ENCODE measurements around the gene NSD2.

Gene NSD2

DNA sequence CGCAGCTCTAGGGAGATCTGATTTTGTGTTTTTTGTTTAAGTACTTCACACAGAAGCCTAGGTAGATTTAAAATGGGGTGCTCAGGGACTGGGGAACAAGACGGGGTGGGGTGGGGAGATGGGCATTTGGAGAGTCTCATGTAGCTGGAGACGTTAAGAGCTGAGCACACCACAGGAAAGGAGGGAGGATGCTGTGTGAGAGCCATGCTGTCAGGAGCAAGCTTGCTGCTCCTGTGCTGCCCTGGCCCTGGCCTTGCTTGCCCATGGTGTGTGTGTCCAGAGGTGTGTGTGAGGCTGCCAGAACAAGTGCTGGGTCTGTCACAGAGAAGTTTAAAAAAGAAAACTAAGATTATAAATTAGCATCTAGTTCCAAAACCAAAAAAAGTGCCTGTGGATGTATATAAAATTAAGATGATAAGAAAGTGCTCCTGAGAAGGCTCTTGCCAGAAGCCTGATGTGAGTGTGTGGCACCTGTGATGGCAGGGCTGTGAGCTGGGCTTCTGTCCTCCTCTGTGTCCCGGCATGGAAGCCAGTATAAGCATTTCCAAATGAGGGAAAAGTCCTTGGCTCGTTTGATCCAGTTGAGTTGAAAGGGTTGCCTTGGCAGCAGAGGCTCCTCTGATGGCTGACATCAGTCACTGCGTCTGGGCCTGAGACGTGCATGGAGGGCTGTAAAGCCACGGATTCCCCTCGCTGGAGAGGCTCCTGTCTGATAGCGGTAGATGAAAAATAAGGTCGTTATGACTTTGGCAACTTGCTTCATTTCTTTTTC, 74.1 kb downstream of the NSD2 start:
- DNase-seq (ENCODE audit: low read depth), result no peak

DNA sequence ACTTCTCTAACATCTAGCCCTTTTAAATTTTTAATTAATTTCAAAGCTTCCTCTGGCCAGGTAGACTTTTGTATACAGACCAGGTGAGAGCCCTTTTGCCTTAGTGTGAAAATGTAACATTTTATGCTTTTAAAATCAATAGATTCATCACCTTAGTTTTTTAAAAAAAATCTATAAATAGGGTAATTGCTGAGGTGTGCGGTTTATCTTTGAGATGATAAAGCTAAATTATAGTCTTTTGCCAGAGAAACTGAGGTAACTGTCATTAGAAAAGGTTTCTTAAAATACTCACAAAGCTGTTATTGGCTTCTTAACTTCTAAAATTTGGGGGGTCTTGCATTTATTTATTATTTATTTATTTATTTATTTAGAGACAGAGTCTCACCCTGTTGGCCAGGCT, 74.7 kb downstream of the NSD2 start:
- no peak for DNase-seq (ENCODE audit: low read depth)

DNA sequence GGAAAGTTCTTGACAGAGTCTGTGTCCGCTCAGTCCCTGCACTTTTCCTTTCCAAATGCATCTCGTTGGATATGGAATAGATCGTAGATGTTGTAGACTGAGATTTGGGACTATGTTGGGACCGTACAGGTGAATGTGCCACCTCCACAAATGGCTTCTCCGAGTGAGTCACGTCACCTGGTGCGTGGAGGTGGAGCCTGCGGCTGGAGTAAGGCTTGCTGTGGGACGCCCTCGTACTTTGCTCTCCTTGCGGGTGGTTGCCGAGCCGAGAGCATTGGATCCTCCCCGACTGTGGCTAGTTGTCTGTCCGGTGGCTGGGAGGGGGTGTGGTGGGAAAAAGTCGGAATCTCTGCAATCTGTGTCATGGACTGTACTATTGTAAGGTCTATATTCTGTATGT, 77.0 kb downstream of the NSD2 start:
- no peak for DNase-seq (ENCODE audit: low read depth)

DNA sequence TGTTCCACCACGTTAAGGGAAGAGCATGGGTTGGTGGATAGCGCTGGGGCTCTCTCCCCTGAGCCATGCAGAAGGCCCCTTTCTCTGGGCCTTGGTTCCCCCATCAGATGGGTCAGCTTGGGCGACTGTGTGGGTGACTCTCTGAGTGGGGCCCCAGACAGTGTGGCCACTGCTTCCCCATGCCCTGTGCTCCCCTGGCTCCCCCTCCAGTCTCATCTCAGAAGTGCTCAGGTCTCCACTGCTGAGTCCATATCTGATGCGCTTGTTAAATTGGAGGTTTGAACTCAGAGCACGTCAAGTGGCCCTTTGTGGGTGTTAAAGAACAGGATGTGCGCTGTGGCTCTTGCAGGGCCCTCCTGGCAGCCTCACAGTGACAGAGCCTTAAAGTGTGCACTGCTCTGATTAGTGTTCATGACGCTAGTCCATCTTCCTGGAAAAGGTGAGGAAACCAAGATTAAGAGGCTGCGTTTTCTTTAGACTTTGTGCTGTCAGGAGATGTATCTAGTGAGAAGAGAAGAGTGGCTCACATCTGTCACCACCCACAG, 77.8 kb downstream of the NSD2 start:
- DNase-seq (ENCODE audit: low read depth), result no peak

DNA sequence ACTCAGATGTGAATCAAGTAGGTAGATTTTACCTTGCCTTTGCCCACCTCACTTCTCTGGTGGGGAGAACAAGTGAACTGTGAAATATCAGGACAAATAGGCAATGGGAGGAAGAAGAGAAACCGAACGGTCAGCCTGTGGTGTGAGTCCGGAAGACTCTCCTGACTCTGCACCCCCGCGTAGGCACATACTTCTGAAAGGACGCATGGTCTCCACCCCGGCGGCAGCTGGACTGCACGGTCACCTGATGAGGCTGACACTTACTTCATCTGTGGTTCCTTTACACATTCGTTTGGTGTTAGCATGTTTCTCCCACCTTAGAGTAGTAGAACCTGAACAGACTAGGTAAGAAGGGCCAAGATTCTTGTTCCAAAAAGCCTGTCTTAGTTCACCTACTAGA, 79.2 kb downstream of the NSD2 start:
- DNase-seq (ENCODE audit: low read depth), result no peak

DNA sequence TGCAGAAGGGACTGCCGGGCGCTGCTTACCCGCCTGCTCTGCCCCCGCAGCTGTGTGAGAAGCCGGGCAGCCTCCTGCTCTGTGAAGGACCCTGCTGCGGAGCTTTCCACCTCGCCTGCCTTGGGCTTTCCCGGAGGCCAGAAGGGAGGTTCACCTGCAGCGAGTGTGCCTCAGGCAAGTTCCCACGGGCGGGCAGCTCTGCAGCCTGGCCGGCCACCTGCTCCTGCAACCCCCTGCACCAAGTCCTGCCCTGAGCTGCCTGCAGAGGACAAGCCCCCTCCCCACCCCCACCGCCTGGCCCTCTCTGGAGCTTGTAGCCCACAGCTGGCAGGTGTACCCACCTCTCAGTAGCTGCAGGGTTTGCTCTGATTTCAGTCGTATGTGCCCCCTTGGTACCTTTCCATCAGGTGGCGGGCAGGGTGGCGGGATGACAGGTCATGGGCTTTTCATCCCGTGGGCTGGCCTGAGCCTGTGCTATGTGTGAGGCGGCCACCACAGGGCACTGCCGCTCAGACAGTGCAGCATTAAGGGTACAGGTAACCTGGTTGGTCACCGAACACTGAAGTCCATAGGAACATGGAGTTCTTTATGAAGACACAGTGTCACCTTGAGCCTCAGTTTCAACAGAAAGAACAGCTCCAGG, 81.0 kb downstream of the NSD2 start:
- DNase-seq (ENCODE audit: low read depth), result no peak

DNA sequence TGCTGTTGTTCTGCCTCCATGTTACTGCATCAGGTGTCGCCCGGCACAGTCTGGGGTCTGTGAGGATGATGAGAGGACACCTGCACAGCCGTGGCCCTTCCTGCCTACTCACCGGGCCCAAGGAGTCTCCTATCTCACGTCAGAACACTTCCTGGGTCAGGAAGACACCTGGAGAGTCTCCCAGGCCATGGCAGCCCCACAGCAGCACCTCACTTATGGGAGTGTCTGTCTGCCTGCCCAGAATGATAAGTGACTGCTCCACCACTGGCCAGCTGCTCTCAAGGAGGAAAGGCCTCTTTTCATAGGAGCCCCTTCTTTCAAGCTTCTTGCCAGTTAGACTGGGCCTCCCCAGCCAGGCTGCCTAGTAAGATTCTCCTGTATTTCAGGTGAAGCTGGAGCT, 81.5 kb downstream of the NSD2 start:
- DNase-seq (ENCODE audit: low read depth), result no peak

DNA sequence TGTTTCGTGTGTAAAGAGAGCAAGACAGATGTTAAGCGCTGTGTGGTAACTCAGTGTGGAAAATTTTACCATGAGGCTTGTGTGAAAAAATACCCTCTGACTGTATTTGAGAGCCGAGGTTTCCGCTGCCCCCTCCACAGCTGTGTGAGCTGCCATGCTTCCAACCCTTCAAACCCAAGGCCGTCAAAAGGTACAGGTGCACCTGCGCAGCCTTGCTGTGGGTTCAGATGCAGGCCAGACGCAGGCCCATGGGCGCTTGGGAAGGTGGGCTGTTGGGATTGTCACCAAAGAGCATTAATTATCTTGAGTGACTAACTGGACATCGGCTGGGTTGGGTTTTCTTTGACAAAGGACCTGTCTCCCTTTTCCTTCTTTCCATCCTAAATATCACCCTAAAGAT, 82.1 kb downstream of the NSD2 start:
- no peak for DNase-seq (ENCODE audit: low read depth)

DNA sequence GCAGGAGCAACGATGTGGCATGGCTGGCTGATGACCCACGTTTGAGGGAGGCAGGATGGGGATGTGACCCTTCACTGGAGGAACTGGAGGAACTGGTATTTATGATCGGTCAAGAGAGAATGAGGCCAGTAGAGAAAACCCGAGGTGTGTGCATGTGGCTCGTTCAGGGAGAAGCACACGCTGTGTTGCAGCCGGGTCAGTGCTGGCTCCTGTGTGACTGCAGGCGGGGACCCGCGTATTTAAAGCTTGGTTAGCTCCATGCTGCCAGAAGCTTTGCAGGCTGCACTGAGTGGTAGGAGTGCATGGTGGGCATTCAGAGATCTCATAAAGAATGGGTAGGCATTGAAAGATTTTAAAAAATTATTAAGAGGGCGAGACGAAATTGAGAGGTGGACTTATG, 85.4 kb downstream of the NSD2 start:
- no peak for DNase-seq (ENCODE audit: low read depth)

DNA sequence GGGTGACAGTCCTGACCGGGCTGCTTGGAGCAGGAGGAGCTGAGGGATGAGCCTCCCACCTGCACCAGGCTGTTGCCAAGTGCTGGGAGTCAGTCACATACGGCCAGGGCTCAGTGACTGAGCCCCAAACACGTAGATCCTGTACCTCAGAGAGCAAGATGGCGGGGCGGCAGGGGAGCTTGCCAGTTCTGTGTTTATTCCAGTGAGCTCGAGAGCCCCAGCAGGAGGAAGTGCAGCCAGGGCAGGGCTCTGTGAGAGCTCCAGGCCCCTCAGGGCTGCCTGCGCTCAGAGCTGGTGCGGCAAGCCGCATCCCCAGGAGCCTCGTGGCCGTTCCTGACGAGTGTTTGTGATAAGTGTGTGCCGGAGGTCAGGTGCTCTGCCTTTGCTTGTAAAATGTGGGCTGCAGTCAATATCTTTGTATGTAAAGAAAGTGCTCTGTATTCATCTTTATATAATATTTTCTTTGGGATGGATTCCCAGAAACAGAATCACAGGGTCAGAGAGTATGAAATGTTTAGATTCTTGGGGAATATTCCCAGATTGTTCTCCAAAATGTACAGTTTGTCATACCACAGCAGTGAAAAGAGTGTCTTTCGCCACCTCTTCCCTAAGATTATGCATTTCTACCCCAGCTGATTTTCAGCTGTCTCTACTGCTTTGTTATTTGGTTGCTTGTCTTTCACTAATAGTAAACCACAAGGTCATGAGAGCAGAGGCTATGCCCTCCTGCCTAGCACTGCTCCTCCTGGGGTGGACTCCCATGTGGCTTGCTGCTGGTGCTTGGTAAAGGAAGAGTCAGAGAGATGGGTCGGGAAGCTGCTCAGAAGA, 87.3 kb downstream of the NSD2 start:
- no peak for DNase-seq (ENCODE audit: low read depth)

DNA sequence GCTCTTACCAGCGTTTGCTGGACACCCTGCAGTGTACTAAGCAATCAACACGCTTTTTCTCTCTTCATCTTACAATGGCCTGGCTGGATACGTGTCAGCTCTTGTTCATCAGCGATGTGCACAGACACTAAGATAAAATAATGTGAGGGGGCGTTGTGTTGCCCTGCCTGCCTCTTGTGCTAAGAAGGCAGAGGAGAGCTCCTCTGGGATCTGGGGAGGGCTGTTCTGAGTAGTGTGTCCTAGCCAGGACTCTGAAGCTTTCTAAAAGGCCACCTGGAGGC, 87.9 kb downstream of the NSD2 start:
- DNase-seq (ENCODE audit: low read depth), result no peak

DNA sequence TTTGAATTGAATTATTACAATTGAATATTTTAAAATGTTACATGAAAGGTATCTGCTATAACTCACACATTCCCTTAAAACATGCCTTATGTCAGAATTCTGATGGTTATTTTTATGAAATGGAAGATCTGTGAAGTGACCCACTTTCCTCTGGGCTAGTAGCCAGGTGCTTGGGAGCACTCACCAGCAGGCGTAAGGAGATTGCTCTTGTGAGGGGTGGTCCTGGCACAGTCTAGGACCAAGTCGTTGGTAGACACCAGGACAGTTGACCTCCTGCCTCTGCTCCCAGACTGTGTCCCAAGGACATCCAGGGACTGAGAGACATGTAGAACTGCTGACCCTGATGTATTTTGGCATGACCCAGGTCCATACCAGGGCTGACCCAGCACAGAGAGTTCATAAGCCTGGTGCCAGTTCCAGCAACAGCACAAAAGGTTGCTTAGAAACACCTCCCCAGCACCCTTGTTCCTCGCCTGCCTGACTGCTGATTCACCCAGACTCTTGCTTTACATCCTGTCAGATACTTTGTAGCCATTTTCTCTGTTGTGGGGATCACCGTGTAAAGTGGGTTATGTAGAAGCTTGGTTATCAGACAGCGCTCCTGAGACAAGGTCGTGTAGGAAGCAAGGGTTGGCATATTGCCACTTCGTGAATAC, 89.1 kb downstream of the NSD2 start:
- DNase-seq (ENCODE audit: low read depth), result peak; percentile 2

DNA sequence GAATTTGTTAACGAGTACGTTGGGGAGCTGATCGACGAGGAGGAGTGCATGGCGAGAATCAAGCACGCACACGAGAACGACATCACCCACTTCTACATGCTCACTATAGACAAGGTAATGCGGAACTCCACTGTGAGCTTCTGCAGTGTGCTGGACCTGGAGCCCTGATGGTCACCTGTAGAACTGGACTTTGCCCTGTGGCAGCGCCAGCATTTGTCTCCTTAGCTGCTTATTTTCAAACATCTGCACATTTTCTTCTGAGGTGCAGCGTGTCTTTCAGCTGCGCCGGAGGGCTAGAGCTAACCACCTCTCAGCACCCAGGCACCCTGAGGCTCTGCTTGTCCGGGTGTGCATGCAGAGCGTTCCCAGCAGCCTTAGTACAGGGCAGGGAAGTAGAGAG, 89.8 kb downstream of the NSD2 start:
- no peak for DNase-seq (ENCODE audit: low read depth)

DNA sequence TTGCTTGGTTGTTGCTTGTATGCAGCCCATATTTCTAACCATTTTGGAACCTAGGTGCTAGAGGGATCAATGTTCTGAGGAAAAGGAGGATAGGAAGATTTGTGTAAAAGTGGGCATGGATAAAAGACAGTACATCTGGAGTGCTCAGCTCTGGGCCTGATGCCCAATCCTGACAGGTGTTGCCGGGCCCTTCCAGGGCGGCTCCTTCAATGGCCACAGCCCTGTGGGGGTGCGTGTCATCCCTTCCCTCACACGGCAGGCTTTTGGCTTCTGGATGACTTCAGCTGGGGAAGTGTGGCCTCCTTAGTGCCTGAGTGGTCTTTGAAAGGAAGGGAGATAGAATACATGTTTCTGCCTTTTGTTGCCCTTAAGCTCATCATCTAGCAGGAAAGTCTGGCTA, 90.4 kb downstream of the NSD2 start:
- no peak for DNase-seq (ENCODE audit: low read depth)

DNA sequence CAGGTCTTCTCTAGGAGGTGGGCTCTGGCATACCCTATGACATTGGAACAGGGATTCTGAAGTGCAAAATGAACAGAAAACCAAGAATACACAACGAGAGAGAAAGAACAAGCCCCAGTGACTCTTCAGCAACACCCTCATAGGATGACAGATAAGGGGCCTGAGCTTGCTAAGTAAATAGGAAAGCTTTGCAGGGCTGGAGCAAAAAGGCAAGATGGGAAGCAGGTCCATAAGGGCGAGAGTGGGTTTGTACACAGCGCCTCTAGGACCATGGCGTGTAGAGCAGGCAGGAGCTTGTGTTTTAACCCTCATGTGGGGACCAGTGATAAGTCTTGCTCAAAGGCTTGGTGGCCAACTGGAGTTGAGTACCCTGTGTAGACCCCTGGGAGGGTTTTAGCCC, 91.8 kb downstream of the NSD2 start:
- DNase-seq (ENCODE audit: low read depth), result no peak

DNA sequence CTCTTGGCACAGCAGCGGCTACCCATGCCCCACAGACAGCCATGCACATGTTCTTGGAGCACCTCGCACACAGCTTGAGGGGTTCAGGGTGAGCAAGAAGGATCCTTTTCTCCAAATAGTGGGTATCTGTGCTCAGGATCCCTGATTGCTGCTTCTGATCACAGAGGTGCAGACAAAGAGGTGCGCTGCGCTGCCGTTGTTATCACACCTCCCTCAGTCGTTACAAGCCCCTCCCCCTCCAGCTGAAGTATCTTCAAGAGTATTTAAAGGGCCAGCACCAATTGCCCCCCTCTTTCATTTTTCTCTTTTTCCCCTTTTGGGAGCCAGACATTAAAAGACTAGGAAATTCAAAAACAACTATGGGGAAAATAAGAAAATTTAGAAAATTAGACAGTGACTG, 93.2 kb downstream of the NSD2 start:
- no peak for DNase-seq (ENCODE audit: low read depth)

DNA sequence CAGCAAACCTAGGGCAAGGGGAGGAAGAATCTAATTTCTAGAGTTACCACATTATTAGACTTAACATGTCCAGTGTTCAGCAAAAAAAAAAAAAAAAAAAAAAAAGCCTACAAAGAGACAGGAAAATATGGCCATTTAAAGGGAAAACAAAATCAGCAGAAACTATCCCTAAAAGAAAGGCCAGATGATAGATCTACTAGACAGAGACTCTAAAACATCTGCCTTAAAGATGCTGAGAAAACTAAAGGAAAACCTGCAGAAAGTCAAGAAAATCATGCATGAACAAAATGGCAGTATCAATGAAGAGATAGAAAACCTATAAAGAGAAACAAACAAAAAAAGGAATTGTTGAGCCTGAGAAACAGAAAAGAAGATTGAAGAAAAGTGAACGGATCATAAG, 93.8 kb downstream of the NSD2 start:
- DNase-seq (ENCODE audit: low read depth), result no peak

DNA sequence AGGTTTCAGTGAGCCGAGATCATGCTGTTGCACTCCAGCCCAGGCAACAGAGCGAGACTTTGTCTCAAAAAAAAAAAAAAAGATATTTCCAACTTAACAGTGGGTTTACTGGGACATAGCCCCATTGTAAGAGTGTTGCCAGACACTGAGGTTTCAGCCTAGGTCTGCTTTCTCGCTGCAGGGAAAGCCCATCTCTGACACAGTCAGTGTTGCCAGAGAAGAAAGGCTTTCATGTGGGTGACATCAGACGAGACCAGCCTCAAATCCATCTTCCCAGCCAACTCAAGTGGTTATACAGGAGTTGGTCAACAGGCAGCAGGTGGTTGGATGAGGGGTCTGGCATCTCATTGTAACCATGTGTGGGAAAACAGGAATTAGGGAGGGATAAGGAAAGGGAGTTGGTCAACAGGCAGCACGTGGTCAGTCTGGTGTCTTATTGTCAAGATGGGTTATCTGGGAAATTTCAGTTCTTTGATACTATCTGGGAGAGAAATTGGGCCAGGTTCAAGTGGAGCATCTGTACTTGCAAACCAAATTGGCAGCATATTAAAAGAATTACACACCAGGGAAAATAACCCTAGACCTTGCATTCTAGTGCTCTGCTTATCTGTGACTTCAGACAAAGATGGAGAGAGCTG, 96.4 kb downstream of the NSD2 start:
- no peak for DNase-seq (ENCODE audit: low read depth)

DNA sequence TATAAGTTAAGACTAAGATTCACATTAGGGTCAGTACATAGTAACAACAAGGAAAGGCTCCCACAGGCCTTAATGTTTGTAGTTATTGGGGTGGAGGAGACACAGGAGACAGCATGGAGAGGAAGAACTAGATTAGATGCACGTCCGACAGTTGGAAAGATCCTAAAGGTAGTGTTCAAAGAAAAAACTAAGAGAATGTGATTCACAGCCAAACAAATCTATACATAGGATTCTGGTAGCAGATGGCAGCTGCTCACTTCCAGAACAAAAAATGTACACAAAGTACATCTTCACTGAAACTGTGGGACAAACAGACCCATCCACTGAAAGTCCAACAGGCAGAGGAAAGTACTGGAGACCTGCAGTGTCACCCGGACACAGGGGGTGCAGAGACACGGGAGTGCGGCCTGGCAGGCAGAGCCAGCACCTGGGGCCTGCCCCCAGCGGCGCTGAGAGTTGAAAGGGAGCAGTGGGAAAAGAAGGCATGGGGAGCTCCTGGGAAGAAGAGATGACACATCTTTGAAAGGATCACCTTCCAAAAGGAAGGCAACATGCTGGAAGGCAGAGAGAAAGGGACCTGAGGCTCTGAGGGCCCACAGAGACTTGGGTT, 97.6 kb downstream of the NSD2 start:
- DNase-seq (ENCODE audit: low read depth), result no peak

DNA sequence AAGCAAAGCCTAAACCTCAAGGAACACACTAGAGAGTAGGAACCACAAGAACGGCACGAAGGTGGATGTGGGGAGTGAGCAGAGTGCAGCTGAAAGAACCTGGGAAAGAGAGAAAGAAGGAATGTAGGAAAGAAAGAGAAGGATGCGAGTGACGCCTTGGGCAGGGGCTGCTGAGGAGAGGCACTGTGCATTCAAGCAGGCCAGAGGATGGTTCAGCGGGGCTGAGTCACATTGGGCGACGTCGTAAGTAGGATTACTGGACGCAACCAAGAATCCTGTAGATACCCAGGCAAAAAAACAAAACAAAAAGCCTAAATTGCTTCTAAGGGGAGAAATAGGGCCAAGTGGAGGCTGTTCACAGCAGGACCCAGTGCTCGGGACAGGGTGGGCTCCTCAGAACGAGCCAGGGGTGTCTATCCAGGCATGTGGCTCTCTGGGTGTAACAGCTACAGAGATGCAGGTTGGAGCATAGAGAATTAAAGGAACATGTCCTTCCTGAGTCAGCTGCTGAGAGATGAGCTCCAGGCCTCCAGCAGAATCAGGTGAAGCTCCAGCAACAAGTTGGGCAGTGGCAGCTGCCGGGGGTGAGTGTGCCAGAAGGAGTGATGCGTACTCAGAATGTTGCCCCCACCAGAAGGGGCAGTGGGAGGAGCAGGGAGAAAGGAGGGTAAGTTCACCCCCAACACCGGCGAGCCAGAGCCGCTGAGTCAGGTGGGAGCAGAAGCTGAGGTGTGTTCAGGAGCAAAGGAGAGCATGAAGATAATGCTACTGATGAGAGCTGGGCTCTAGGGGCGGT, 98.9 kb downstream of the NSD2 start:
- no peak for DNase-seq (ENCODE audit: low read depth)

DNA sequence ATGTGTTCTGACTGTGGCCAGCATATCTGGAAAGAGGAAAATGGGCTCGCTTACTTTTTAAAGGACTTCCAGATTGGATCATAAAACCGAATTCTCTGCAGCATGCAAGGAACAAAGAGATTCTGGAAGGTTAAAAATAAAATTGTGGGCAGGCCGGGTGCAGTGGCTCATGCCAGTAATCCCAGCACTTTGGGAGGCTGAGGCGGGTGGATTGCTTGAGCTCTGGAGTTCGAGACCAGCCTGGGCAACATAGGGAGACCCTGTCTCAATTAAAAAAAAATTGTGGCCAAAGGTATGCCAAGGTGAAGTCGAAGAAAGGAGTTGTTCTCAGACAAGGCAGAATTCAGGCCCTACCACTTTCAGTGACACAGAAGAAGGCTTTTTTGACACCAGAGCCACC, 99.7 kb downstream of the NSD2 start:
- no peak for DNase-seq (ENCODE audit: low read depth)

Data from stromal cell of bone marrow (primary cell).